BE2C (cell line): ENCODE results near the gene KATNBL1.
A peak's percentile ranks its signal among the peaks of the same experiment; 100 is the strongest.
"Not testable (repeated sequence)": the region's sequence is repeated elsewhere in the genome, so short reads cannot be mapped to it uniquely, and the experiment has no call there.

ENCODE experiments used
- DNase-seq: peaks from one replicate; pipeline ENCODE4 v3.0.0-alpha.2; 2020
- H3K27me3 ChIP-seq: fragments of 250-450 bp; sonication (Bioruptor Pico); 2 replicates; pipeline ENCODE4 v1.5.1; 2020; ENCODE audit warnings: mild to moderate bottlenecking
- H3K36me3 ChIP-seq: fragments of 250-450 bp; sonication (Bioruptor Pico); 2 replicates; pipeline ENCODE4 v1.5.1; 2020; ENCODE audit warnings: mild to moderate bottlenecking
- H3K4me1 ChIP-seq: fragments of 250-450 bp; sonication (Bioruptor Pico); 2 replicates; pipeline ENCODE4 v1.5.1; 2020
- H3K4me3 ChIP-seq: 2 replicates; pipeline ENCODE4 v1.5.1; 2011; ENCODE audit warnings: low read depth, low read length
- H3K9me3 ChIP-seq: fragments of 250-450 bp; sonication (Bioruptor Pico); 2 replicates; pipeline ENCODE4 v1.5.1; 2020
- TF ChIP-seq, protein P1 (sequence below): IDR thresholded peaks from 2 replicates; pipeline ENCODE4 v1.5.1; 2012; ENCODE audit warnings: mild to moderate bottlenecking, low read depth, low read length

Gene KATNBL1

GRCh38 chr15:34206011-34206410 is 3.9 kb downstream of the KATNBL1 start:
- no peaks in the 10 kb centered on the region for H3K27me3 ChIP-seq
- no peaks in the 10 kb centered on the region for H3K36me3 ChIP-seq
- TF ChIP-seq, protein P1, sequence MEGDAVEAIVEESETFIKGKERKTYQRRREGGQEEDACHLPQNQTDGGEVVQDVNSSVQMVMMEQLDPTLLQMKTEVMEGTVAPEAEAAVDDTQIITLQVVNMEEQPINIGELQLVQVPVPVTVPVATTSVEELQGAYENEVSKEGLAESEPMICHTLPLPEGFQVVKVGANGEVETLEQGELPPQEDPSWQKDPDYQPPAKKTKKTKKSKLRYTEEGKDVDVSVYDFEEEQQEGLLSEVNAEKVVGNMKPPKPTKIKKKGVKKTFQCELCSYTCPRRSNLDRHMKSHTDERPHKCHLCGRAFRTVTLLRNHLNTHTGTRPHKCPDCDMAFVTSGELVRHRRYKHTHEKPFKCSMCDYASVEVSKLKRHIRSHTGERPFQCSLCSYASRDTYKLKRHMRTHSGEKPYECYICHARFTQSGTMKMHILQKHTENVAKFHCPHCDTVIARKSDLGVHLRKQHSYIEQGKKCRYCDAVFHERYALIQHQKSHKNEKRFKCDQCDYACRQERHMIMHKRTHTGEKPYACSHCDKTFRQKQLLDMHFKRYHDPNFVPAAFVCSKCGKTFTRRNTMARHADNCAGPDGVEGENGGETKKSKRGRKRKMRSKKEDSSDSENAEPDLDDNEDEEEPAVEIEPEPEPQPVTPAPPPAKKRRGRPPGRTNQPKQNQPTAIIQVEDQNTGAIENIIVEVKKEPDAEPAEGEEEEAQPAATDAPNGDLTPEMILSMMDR = no peak
- DNase-seq = no peak
- no peaks in the 10 kb centered on the region for H3K4me1 ChIP-seq
- no peak overlapping the region for H3K4me3 ChIP-seq
- H3K9me3 ChIP-seq = no peaks in the 10 kb centered on the region

- H3K27me3 ChIP-seq = no peaks in the 10 kb centered on the region
- H3K36me3 ChIP-seq = no peaks in the 10 kb centered on the region; the same call in 1 of the 2 replicates
- no peaks in the 10 kb centered on the region for H3K4me1 ChIP-seq
- H3K4me3 ChIP-seq = no peak overlapping the region
- no peak for DNase-seq
- TF ChIP-seq, protein P1 = no peak
- no peaks in the 10 kb centered on the region for H3K9me3 ChIP-seq
Observed at GRCh38 chr15:34203936-34204335, 6.0 kb downstream of the KATNBL1 start.

DNA sequence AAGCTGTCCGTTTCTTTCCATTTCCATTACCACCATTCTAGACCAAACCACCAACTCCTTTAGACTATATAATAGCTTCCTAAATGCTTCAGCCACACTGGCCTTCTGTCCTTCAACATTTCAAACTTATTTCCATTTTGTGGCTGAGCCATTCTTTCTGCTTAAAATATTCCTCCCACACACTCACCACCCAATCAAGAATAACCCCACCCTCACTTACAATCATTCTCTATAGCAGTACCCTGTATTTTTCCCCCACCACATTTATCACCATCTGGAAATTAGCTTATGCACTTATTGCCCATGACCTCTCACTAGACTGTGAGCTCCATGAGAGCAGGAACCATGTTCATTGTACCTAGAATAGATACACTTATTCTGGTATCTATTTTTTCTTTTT is 6.6 kb downstream of the KATNBL1 start:
- Histone ChIP-seq H3K27me3 (no peaks in the 10 kb centered on the region), H3K36me3 (no peaks in the 10 kb centered on the region; the same call in 1 of the 2 replicates), H3K4me3 (no peak overlapping the region), H3K9me3 (no peaks in the 10 kb centered on the region), H3K4me1 (no peaks in the 10 kb centered on the region)
- DNase-seq = no peak
- TF ChIP-seq, protein P1 = no peak

- H3K36me3 ChIP-seq, DNase-seq, H3K4me3 ChIP-seq, H3K9me3 ChIP-seq, H3K27me3 ChIP-seq, H3K4me1 ChIP-seq: not testable (repeated sequence)
- TF ChIP-seq, protein P1 = peak; percentile 19; the same call in 1 of the 2 replicates
Observed at GRCh38 chr15:34193272-34193671, 16.6 kb downstream of the KATNBL1 start.

- TF ChIP-seq, protein P1 = no peak
- Histone ChIP-seq H3K4me1 (no peaks in the 10 kb centered on the region), H3K27me3 (no peaks in the 10 kb centered on the region), H3K4me3 (no peak overlapping the region), H3K36me3 (no peaks in the 10 kb centered on the region; the same call in 1 of the 2 replicates), H3K9me3 (no peaks in the 10 kb centered on the region)
- DNase-seq = no peak
Observed at GRCh38 chr15:34188711-34189110, 21.2 kb downstream of the KATNBL1 start.

DNA sequence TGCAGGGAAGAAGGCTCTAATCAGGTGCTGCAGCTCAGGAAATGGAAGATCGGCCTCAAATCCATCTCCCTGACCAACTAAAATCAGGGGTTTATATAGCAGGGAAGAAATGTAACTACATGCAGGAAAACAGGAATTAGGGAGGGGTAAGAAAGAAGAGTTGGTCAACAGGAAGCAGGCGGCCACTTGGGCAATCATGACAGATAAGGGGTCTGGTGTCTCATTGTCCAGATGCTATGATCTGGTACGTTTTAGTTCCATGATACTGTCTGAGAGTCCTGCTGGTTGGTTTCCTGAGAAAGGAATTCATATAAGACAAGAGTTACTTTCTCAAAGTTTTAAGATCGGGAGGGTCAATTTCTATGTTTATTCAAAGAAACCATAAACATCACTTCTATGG is 24.2 kb downstream of the KATNBL1 start:
- H3K4me1 ChIP-seq = no peaks in the 10 kb centered on the region
- no peak for DNase-seq
- TF ChIP-seq, protein P1 = no peak
- no peaks in the 10 kb centered on the region for H3K9me3 ChIP-seq
- no peaks in the 10 kb centered on the region for H3K27me3 ChIP-seq
- H3K36me3 ChIP-seq = no peaks in the 10 kb centered on the region; the same call in 1 of the 2 replicates
- H3K4me3 ChIP-seq = no peak overlapping the region
